Cardiac muscle cell (in vitro differentiated cells and primary cell): Measurements from ENCODE around the gene TXNDC11. TPM values are rescaled to one million over a fixed set of nuclear protein-coding genes. Genes with fewer than 3 reads are reported as not detected.

ENCODE experiments used
- DNase-seq, 2 donors: peaks; one replicate each; pipeline versions ENCODE4 v3.0.0 to v3.0.0-alpha.2; 2010 to 2017; ENCODE audit warnings: low read depth in 1 of 2, low spot score in 1 of 2
- H3K27ac ChIP-seq: fragments of 200-600 bp; sonication (generic); 2 replicates; pipeline ENCODE4 v1.5.1; 2016
- H3K27me3 ChIP-seq: fragments of 200-600 bp; sonication (generic); 2 replicates; pipeline ENCODE4 v1.6.0; 2016; ENCODE audit warnings: control low read depth
- H3K36me3 ChIP-seq: fragments of 200-600 bp; sonication (generic); 2 replicates; pipeline ENCODE4 v1.5.1; 2016; ENCODE audit warnings: control low read depth
- H3K4me1 ChIP-seq: fragments of 200-600 bp; sonication (generic); 2 replicates; pipeline ENCODE4 v1.8.1; 2017; ENCODE audit warnings: low read depth, mild to moderate bottlenecking, mixed run types
- H3K4me3 ChIP-seq: fragments of 200-600 bp; sonication (generic); 2 replicates; pipeline ENCODE4 v1.5.1; 2016; ENCODE audit warnings: mild to moderate bottlenecking
- H3K9me3 ChIP-seq: fragments of 200-600 bp; sonication (generic); 2 replicates; pipeline ENCODE4 v1.5.1; 2017; ENCODE audit warnings: low read depth, mild to moderate bottlenecking, control low read depth
- polyA plus RNA-seq: library from polyadenylated mRNA; unstranded; fragments of >200 nt; fragmentation: Nextera tagmentation; extraction: Ambion mirVana; gene quantifications from 2 replicates; pipeline ENCODE4 v1.2.1, GENCODE V29; 2016
- total RNA-seq: library from RNA; depleted of rRNA; stranded (reverse); fragments of >200 nt; gene quantifications from 2 replicates; pipeline ENCODE4 v1.2.3, GENCODE V29; 2016
- TF ChIP-seq, protein P1 (sequence below): IDR thresholded peaks from 2 replicates; pipeline ENCODE4 v1.5.1; 2012; ENCODE audit warnings: low read depth, mild to moderate bottlenecking, low read length

TXNDC11 gene
- total and polyA plus RNA-seq, 2 experiments from 2014 or later, result 26.6 to 43.0 TPM

DNA sequence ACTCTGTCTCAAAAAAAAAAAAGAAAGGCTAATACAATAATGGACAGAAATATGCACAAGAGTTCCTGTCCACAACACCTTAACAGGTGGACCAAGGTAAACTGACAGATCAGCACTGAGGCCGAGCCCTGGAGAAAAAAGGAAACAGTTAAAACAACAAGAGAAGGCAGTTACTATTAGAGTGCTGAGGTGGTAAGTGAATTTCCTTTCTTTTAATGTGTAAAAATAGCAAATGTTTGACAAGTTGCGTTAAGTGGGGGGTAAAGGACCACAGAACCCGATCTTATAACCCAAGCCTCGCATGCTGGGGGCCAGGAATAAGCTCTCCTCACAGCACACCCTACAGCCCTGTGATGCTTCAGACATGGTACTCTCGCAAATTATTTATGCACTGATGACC is 24.8 kb downstream of the TXNDC11 start:
- H3K27ac ChIP-seq, result no peak overlapping the region
- no peaks in the 10 kb centered on the region for H3K27me3 ChIP-seq
- H3K9me3 ChIP-seq, result no peaks in the 10 kb centered on the region
- TF ChIP-seq, protein P1, sequence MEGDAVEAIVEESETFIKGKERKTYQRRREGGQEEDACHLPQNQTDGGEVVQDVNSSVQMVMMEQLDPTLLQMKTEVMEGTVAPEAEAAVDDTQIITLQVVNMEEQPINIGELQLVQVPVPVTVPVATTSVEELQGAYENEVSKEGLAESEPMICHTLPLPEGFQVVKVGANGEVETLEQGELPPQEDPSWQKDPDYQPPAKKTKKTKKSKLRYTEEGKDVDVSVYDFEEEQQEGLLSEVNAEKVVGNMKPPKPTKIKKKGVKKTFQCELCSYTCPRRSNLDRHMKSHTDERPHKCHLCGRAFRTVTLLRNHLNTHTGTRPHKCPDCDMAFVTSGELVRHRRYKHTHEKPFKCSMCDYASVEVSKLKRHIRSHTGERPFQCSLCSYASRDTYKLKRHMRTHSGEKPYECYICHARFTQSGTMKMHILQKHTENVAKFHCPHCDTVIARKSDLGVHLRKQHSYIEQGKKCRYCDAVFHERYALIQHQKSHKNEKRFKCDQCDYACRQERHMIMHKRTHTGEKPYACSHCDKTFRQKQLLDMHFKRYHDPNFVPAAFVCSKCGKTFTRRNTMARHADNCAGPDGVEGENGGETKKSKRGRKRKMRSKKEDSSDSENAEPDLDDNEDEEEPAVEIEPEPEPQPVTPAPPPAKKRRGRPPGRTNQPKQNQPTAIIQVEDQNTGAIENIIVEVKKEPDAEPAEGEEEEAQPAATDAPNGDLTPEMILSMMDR, result no peak
- H3K36me3 ChIP-seq, result peaks cover 24% of the 10 kb centered on the region
- H3K4me3 ChIP-seq, result no peak overlapping the region
- no peak for DNase-seq
- H3K4me1 ChIP-seq, result peaks cover 15% of the 10 kb centered on the region

DNA sequence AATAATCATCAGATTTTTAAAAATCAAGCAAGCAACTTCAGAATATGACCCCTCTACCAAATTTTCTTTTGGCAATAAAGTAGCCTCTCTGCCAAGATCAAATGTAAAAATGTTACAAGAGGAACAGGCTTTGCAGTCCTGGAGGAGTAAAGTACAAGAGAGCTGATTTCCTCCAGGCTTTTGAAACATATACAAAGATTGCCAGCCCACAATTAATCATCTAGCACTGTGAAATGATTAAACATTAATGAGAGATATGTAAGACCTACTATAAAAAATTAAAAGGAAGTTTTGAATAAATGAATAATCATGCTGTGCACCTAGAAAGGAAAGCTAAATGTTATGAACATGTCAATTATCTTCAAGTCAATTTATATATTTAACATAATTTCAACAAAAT is 26.3 kb downstream of the TXNDC11 start:
- no peaks in the 10 kb centered on the region for H3K9me3 ChIP-seq
- H3K27me3 ChIP-seq, result no peaks in the 10 kb centered on the region
- H3K27ac ChIP-seq, result peak overlapping the region; percentile 38
- no peak overlapping the region for H3K4me3 ChIP-seq
- H3K4me1 ChIP-seq, result peaks cover 10% of the 10 kb centered on the region
- H3K36me3 ChIP-seq, result peaks cover 21% of the 10 kb centered on the region
- DNase-seq, result no peak
- TF ChIP-seq, protein P1, result no peak

DNA sequence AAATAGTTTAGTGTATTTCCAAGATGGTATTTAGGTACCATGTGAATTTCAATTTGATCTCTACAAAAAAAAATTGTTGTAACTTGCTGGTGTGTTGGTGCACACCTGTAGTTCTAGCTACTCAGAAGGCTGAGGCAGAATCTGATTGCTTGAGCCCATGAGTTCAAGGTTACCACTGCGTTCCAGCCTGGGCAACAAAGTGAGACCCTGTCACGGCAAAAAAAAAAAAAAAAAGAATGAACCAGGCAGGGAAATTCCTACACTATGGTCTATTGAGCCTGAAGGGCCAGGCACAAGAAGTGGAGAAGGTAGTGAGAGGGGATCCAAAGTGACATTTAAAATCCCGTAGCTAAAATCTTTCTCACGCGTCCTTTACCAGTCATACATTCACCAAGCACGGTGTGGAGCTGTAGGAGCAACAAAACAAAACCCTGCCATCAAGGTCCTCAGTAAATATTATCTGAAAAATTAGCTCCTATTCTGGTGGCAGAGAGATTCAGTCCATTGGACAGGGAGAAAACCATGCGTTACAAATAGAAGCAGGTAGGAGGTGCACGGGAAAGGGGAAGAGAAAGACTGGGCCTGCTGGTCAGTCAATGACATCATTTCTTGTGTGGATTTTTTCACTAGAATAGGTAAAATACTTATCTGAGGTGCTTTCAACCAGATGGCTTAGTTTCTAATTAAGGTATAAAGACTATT is 27.3 kb downstream of the TXNDC11 start:
- Histone ChIP-seq H3K36me3 (peaks cover 12% of the 10 kb centered on the region), H3K4me1 (peaks cover 10% of the 10 kb centered on the region), H3K4me3 (no peak overlapping the region), H3K27ac (peak overlapping the region; percentile 38), H3K9me3 (no peaks in the 10 kb centered on the region), H3K27me3 (no peaks in the 10 kb centered on the region)
- DNase-seq, result no peak
- TF ChIP-seq, protein P1, result no peak

DNA sequence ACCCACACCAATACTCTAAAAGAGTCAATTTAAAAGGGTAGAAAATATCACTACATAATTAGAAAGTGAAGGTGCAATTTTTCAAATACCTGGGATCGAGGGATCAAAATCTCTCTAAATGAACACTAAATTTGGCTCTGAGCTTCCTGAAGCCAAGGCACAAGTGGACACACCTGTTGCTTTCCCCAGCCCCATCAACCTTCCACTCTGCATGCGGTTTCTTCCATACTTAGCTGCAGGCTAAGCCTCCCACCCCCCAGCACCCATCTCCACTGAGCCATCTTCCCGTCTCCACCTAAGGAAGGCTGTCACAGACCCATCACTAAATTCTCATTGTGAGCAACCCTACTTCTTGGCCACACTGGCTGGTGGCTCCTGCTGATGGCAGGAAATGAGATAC is 30.5 kb downstream of the TXNDC11 start:
- TF ChIP-seq, protein P1, result no peak
- peaks cover 6% of the 10 kb centered on the region for H3K36me3 ChIP-seq

DNA sequence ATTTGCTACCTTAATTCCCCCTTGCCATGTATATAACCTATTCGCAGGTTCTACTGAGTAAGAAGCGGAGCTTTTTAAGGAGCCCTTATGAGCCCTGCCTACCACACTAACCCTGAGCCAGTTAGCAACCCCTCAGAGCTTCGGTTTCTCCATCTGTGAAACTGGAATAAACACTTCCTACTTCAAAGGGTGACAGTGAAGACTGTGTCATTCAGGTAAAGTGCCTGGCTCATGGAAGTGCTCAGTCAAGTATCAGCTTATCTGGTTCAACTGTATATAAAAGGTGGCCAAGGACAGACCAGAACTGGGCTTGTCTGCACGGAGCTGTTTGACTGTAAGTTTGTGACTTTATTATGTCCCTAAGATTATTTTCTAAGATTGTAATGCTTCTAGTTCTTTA is 31.0 kb downstream of the TXNDC11 start:
- no peak for DNase-seq
- Histone ChIP-seq H3K4me3 (no peak overlapping the region), H3K9me3 (no peaks in the 10 kb centered on the region), H3K27me3 (no peaks in the 10 kb centered on the region), H3K27ac (peak overlapping the region; percentile 27), H3K4me1 (peaks cover 9% of the 10 kb centered on the region), H3K36me3 (peaks cover 6% of the 10 kb centered on the region)
- TF ChIP-seq, protein P1, result no peak

More for the DNA sequence above, 30.5 kb downstream of the TXNDC11 start:
- H3K27ac ChIP-seq, result peak overlapping the region; percentile 27
- no peaks in the 10 kb centered on the region for H3K27me3 ChIP-seq
- H3K9me3 ChIP-seq, result no peaks in the 10 kb centered on the region
- DNase-seq, result no peak
- no peak overlapping the region for H3K4me3 ChIP-seq
- H3K4me1 ChIP-seq, result peaks cover 9% of the 10 kb centered on the region
